Measurements from ENCODE around the gene RUNDC1. TPM values are rescaled to one million over a fixed set of nuclear protein-coding genes. Genes with fewer than 3 reads are reported as not detected.

Gene RUNDC1
- 14.2 TPM for polyA plus RNA-seq
- long read RNA-seq, donor 1, partial matches to known transcripts, result 0 of 3 reads
- long read RNA-seq, donor 1, other reads (novel, unspliced or antisense), result 0 of 3 reads
- long read RNA-seq, donor 2, partial matches to known transcripts, result 0 of 4 reads
- long read RNA-seq, donor 2, other reads (novel, unspliced or antisense), result 0 of 4 reads
- long read RNA-seq, donor 3, result 0 reads
- long read RNA-seq, donor 4, result 0 reads
- long read RNA-seq, donor 5, transcript RUNDC1-201 (5 exons, 3,828 nt), result major isoform, 5 of 6 reads
- long read RNA-seq, donor 5, partial matches to known transcripts, result 0 of 6 reads
- long read RNA-seq, donor 5, other reads (novel, unspliced or antisense), result 0 of 6 reads
- long read RNA-seq, donor 6, partial matches to known transcripts, result 0 of 5 reads
- long read RNA-seq, donor 6, other reads (novel, unspliced or antisense), result 0 of 5 reads
- long read RNA-seq, donor 7, partial matches to known transcripts, result 0 of 3 reads
- long read RNA-seq, donor 7, other reads (novel, unspliced or antisense), result 0 of 3 reads
- long read RNA-seq, donor 8, partial matches to known transcripts, result 0 of 4 reads
- long read RNA-seq, donor 8, other reads (novel, unspliced or antisense), result 0 of 4 reads
- long read RNA-seq, donor 9, partial matches to known transcripts, result 0 of 2 reads
- long read RNA-seq, donor 9, other reads (novel, unspliced or antisense), result 0 of 2 reads
- long read RNA-seq, donor 10, partial matches to known transcripts, result 0 of 3 reads
- long read RNA-seq, donor 10, other reads (novel, unspliced or antisense), result 0 of 3 reads
- long read RNA-seq, donor 11, transcript RUNDC1-201 (5 exons, 3,828 nt), result major isoform, 6 of 8 reads
- long read RNA-seq, donor 11, partial matches to known transcripts, result 0 of 8 reads
- long read RNA-seq, donor 11, other reads (novel, unspliced or antisense), result 0 of 8 reads

- peaks cover 13% of the 10 kb centered on the region for H3K4me1 ChIP-seq (ENCODE audit: control insufficient read depth, insufficient read depth, low read length)
Measured at GRCh38 chr17:42980274-42980765, at the start of gene RUNDC1. RUNDC1 (plus strand) TSS chr17:42980565; CDS start chr17:42980577, 12 bp downstream.

GRCh38 chr17:42937712-42938596 lies 42.4 kb upstream of the RUNDC1 start:
- peak; percentile 37 to 38 for DNase-seq
- WGBS (ENCODE audit: insufficient coverage, low lambda C conversion rate), result no CpG with 5 or more reads among the region's 9 CpGs
- H3K4me3 ChIP-seq (ENCODE audit: low read length), result no peak overlapping the region

More at GRCh38 chr17:42980274-42980765, at the start of gene RUNDC1:
- H3K27ac ChIP-seq (ENCODE audit: low read length), result peak within 1 kb of the TSS; percentile 85
- H3K9me3 ChIP-seq (ENCODE audit: control insufficient read depth, low read depth, low read length), result no peaks in the 10 kb centered on the region
- H3K27me3 ChIP-seq (ENCODE audit: control insufficient read depth, insufficient read depth, low read length), result no peaks in the 10 kb centered on the region
- no CpG with 5 or more reads among the region's 39 CpGs for WGBS (ENCODE audit: insufficient coverage, low lambda C conversion rate)
- H3K4me3 ChIP-seq (ENCODE audit: low read length), result peak within 1 kb of the TSS; percentile 91
- peak; percentile 95 for DNase-seq
- H3K36me3 ChIP-seq (ENCODE audit: control insufficient read depth, insufficient read depth, low read length), result no peaks in the 10 kb centered on the region

DNA sequence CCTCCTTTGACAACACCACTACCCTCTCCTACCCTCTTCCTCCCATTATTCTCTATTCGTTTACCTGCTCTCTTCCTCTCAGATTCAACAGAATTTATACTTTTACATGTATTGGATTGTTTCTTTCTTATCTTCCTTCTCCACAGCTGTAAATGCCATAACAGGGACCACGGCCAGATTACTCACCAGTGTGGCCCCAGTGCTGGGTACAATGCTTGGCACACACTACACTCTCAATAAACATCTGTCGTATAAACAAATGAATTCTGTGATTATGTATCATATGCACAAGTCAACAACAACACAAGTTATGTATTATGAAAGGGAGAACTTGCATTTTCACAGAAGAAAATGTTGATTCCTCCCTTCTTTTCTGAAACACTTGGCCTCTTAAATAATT lies 36.2 kb upstream of the RUNDC1 start:
- no peak for DNase-seq
- Histone ChIP-seq H3K27ac (ENCODE audit: low read length) (no peak overlapping the region), H3K27me3 (ENCODE audit: control insufficient read depth, insufficient read depth, low read length) (no peaks in the 10 kb centered on the region), H3K9me3 (ENCODE audit: control insufficient read depth, low read depth, low read length) (no peaks in the 10 kb centered on the region), H3K36me3 (ENCODE audit: control insufficient read depth, insufficient read depth, low read length) (peaks cover 2% of the 10 kb centered on the region), H3K4me3 (ENCODE audit: low read length) (no peak overlapping the region), H3K4me1 (ENCODE audit: control insufficient read depth, insufficient read depth, low read length) (no peaks in the 10 kb centered on the region)
- 88% methylated on average over 1 of the region's 3 CpGs for WGBS (ENCODE audit: insufficient coverage, low lambda C conversion rate)

More at GRCh38 chr17:42937712-42938596, 42.4 kb upstream of the RUNDC1 start:
- Histone ChIP-seq H3K27ac (ENCODE audit: low read length) (no peak overlapping the region), H3K27me3 (ENCODE audit: control insufficient read depth, insufficient read depth, low read length) (no peaks in the 10 kb centered on the region), H3K4me1 (ENCODE audit: control insufficient read depth, insufficient read depth, low read length) (no peaks in the 10 kb centered on the region), H3K36me3 (ENCODE audit: control insufficient read depth, insufficient read depth, low read length) (no peaks in the 10 kb centered on the region), H3K9me3 (ENCODE audit: control insufficient read depth, low read depth, low read length) (no peaks in the 10 kb centered on the region)

DNA sequence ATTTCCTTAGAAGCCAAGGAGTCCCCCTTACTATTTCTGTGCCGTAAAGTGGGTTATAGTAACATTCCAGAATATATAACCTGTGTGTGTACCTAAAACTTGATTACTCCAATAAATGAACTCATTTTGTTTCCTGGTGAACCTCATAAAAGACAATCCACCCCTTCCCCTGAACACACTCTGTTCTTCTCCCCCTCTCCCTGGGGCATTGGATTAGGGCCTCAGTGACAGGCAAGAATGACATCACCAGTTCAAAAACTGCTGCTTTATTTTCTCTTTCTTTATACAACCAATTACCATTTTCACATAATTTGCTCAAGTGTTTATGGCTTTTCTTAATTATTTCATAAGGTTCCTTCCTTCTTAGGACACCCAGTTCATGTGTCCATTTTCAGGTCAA lies 33.6 kb upstream of the RUNDC1 start:
- H3K4me1 ChIP-seq (ENCODE audit: control insufficient read depth, insufficient read depth, low read length), result no peaks in the 10 kb centered on the region
- H3K9me3 ChIP-seq (ENCODE audit: control insufficient read depth, low read depth, low read length), result no peaks in the 10 kb centered on the region
- no peaks in the 10 kb centered on the region for H3K27me3 ChIP-seq (ENCODE audit: control insufficient read depth, insufficient read depth, low read length)
- no peak overlapping the region for H3K27ac ChIP-seq (ENCODE audit: low read length)
- 100% methylated on average over 1 of the region's 1 CpG for WGBS (ENCODE audit: insufficient coverage, low lambda C conversion rate)
- DNase-seq, result no peak
- H3K4me3 ChIP-seq (ENCODE audit: low read length), result no peak overlapping the region
- peaks cover 24% of the 10 kb centered on the region for H3K36me3 ChIP-seq (ENCODE audit: control insufficient read depth, insufficient read depth, low read length)

DNA sequence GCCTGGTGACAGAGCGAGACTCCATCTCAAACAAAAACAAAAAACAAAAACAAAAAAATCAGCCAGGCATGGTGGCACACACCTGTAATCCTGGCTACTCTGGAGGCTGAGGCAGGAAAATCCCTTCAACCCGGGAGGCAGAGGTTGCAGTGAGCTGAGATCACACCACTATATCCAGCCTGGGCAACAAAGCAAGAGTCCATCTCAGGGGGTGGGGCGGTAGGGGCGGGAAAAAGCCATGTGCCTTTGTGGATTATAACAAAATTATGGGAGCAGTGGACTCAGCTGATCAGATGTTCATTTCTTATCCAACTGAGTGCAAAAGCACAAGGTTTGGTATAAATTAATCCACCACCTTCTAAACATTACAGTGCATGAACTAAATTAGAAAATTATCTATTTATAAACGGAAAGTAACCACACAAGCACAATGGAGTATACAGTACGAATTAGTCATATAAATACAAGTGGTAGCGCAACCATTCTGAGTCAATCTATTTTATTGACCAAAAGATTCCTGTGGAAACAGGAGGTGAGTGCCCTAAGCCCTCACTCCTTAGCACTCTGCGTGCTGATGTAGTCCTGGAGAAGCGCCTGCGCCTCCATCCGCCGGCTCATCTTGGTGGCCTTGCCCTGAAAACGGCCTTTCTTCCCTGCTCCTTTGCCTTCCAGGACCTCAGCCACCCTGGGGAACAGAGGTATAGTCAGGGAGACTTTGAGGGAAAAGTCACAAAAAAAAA lies 30.2 kb upstream of the RUNDC1 start:
- H3K27me3 ChIP-seq (ENCODE audit: control insufficient read depth, insufficient read depth, low read length), result no peaks in the 10 kb centered on the region
- H3K9me3 ChIP-seq (ENCODE audit: control insufficient read depth, low read depth, low read length), result no peaks in the 10 kb centered on the region
- DNase-seq, result no peak
- no CpG with 5 or more reads among the region's 13 CpGs for WGBS (ENCODE audit: insufficient coverage, low lambda C conversion rate)
- no peaks in the 10 kb centered on the region for H3K4me1 ChIP-seq (ENCODE audit: control insufficient read depth, insufficient read depth, low read length)
- H3K27ac ChIP-seq (ENCODE audit: low read length), result no peak overlapping the region
- peaks cover 56% of the 10 kb centered on the region for H3K36me3 ChIP-seq (ENCODE audit: control insufficient read depth, insufficient read depth, low read length)
- no peak overlapping the region for H3K4me3 ChIP-seq (ENCODE audit: low read length)

DNA sequence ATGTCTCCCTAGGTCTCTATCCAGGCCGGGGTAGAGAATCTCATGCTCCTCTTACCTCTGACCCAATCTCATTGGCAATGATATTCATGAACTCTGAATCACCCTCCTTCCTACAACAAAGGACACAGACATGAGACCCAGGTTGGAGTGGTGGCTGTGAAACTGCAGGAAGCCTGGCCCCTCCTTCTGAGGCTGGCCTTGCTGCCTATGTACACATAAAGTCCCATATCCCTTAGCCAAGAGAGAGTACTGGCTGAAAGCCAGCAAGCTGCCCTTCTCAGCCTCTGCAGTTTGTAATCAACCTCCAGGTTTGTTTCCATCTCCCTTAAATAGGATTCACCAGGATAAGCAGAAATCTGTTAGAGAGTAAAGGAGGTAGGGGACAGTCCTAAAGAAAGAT lies 26.7 kb upstream of the RUNDC1 start:
- no peak for DNase-seq
- Histone ChIP-seq H3K27ac (ENCODE audit: low read length) (no peak overlapping the region), H3K4me3 (ENCODE audit: low read length) (no peak overlapping the region), H3K36me3 (ENCODE audit: control insufficient read depth, insufficient read depth, low read length) (peaks cover 77% of the 10 kb centered on the region), H3K27me3 (ENCODE audit: control insufficient read depth, insufficient read depth, low read length) (no peaks in the 10 kb centered on the region), H3K4me1 (ENCODE audit: control insufficient read depth, insufficient read depth, low read length) (no peaks in the 10 kb centered on the region), H3K9me3 (ENCODE audit: control insufficient read depth, low read depth, low read length) (no peaks in the 10 kb centered on the region)
- WGBS (ENCODE audit: insufficient coverage, low lambda C conversion rate), result no CpG with 5 or more reads among the region's 1 CpG

DNA sequence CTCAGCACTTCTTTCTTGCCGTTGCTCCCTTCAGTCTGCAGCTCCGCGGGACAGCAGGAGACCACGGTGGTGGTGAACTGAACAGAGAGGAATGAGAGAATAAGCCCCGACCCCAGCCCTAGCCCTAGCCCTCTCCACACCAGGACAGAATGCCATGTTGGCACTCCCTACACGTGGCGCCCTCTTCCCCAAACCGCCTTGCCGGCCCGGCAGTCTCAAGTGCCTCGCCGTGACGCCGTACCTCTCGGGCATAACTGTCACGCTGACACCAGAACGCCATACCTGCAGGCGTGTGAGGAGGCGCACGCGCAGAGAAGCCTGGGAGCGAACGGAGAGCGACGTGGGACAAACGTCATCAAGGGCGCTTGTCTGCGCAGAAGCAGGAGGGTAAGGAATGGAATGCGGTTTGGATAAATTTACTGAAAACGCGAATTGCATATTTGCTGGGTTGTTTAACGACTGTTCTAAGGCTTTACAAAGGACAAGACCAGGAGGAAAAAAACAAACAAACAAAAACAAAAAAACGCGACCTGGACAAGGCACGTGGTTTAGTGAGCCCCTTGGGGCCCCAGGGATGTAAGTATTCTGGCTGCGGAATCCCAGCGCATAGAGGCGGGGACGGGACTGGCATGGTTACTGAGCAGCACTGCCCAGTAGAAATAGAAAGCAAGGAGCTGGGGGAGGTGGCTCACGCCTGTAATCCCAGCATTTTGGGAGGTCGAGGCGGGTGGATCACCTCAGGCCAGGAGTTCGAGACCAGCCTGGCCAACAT lies 16.0 kb upstream of the RUNDC1 start, which contains the start of gene AARSD1:
Gene AARSD1, minus strand, starts transcription at position 294 of the 772 bp plus-strand sequence. Its CDS starts 14 bp downstream, at position 280.
- 0% methylated on average over 3 of the region's 43 CpGs for WGBS (ENCODE audit: insufficient coverage, low lambda C conversion rate)
- no peaks in the 10 kb centered on the region for H3K27me3 ChIP-seq (ENCODE audit: control insufficient read depth, insufficient read depth, low read length)

DNA sequence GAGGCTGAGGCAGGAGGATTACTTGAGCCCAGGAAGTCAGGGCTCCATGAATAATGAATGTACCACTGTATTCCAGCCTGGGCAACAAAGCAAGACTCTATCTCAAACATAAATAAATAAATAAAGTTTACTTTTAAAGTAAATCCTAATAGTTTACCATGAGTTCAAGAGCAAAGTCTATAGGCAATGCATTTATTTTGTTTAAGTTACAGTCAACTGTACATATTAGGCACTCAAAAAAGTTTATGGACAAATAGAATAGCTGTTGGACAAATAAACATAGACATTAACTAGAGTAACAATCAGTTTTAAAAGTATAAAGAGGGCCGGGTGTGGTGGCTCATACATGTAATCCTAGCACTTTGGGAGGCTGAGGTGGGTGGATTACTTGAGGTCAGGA lies 12.4 kb upstream of the RUNDC1 start:
- WGBS (ENCODE audit: insufficient coverage, low lambda C conversion rate), result no CpG with 5 or more reads among the region's 1 CpG
- Histone ChIP-seq H3K4me1 (ENCODE audit: control insufficient read depth, insufficient read depth, low read length) (no peaks in the 10 kb centered on the region), H3K4me3 (ENCODE audit: low read length) (no peak overlapping the region), H3K27me3 (ENCODE audit: control insufficient read depth, insufficient read depth, low read length) (no peaks in the 10 kb centered on the region), H3K9me3 (ENCODE audit: control insufficient read depth, low read depth, low read length) (no peaks in the 10 kb centered on the region), H3K27ac (ENCODE audit: low read length) (no peak overlapping the region), H3K36me3 (ENCODE audit: control insufficient read depth, insufficient read depth, low read length) (no peaks in the 10 kb centered on the region)
- no peak for DNase-seq

More for the DNA sequence above, 16.0 kb upstream of the RUNDC1 start, which contains the start of gene AARSD1:
- Histone ChIP-seq H3K27ac (ENCODE audit: low read length) (peak within 1 kb of the TSS; percentile 55), H3K9me3 (ENCODE audit: control insufficient read depth, low read depth, low read length) (no peaks in the 10 kb centered on the region), H3K4me3 (ENCODE audit: low read length) (peak within 1 kb of the TSS; percentile 74), H3K4me1 (ENCODE audit: control insufficient read depth, insufficient read depth, low read length) (no peaks in the 10 kb centered on the region), H3K36me3 (ENCODE audit: control insufficient read depth, insufficient read depth, low read length) (peaks cover 21% of the 10 kb centered on the region)
- peak; percentile 95 to 96 for DNase-seq
